HFFc6 (cell line): Measurements from ENCODE around the gene SPOCD1. TPM values are rescaled to one million over a fixed set of nuclear protein-coding genes. Genes with fewer than 3 reads are reported as not detected.

Experiments
- DNase-seq: peaks from one replicate; pipeline ENCODE4 v3.0.0-alpha.2; 2018
- H3K27ac Mint-ChIP-seq: 2 replicates; pipeline ENCODE4 v1.8.0; 2020; ENCODE audit warnings: mild to moderate bottlenecking, mixed read lengths
- H3K27me3 Mint-ChIP-seq: 2 replicates; pipeline ENCODE4 v1.8.0; 2021; ENCODE audit warnings: mild to moderate bottlenecking, moderate library complexity, mixed read lengths; ENCODE audit not compliant: insufficient read depth
- H3K36me3 Mint-ChIP-seq: 2 replicates; pipeline ENCODE4 v1.8.0; 2021; ENCODE audit warnings: low read depth, mixed read lengths
- H3K4me1 Mint-ChIP-seq: 2 replicates; pipeline ENCODE4 v1.8.0; 2020; ENCODE audit warnings: low read depth, mixed read lengths
- H3K4me3 Mint-ChIP-seq: 2 replicates; pipeline ENCODE4 v1.8.0; 2020; ENCODE audit warnings: mild to moderate bottlenecking, moderate library complexity, mixed read lengths
- H3K9me3 Mint-ChIP-seq: 2 replicates; pipeline ENCODE4 v1.8.0; 2020; ENCODE audit warnings: mild to moderate bottlenecking, mixed read lengths
- total RNA-seq, 6 experiments: library from RNA; stranded (reverse); fragmentation: NEBNext Ultra II Directional; extraction: Animal tissue kit (Norgen Biotek cat#: 25700); gene quantifications; 2 replicates in 1 of 6; 3 replicates in 5 of 6; pipeline ENCODE4 v1.2.3, GENCODE V29; 2021
- TF ChIP-seq, protein P1 (sequence below): fragments of 200-600 bp; sonication (generic); IDR thresholded peaks from 2 replicates; pipeline ENCODE4 v1.5.0; 2021; ENCODE audit warnings: antibody characterized with exemption, mild to moderate bottlenecking

The SPOCD1 gene
- total RNA-seq, 6 experiments from 2014 or later, result 33.7 to 40.4 (median 35.8) TPM

DNA sequence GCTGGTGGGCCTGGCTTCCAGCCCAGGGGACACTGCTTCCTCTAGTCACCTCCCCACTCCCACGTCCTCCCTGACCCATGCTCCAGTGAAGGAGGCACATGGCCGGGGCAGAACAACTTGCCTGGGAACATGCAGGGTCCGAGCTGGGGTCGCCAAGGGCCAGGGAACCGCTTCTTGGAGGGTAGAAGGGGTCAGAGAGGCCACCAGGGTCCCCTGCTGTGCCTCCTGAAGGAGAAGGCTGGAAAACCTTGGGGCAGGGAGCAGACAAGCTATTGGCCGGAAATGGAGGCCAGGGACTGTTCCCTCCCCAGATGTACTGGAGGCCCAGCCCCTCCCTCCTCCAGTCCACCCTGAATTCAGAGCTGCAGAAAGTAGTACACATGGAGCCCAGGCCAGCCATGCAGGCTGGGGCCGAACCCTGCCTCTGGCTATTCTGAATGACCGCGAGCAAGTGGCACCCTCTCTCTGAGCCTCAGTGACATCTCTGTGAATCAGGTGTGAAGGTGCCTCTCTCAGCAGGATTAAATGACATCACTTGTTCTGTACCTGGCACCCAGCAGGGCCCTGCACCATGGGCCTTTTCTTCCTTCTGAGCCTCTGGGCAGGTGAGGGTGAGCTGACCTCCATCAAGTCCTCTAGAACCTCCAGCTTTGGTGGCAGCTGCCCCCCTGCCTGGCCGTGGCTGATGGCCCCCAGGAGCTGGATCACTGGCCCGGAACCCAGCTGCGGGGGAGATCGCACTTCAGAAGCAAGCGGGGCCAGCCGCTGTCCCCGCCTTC is 15.7 kb downstream of the SPOCD1 start:
- TF ChIP-seq, protein P1, sequence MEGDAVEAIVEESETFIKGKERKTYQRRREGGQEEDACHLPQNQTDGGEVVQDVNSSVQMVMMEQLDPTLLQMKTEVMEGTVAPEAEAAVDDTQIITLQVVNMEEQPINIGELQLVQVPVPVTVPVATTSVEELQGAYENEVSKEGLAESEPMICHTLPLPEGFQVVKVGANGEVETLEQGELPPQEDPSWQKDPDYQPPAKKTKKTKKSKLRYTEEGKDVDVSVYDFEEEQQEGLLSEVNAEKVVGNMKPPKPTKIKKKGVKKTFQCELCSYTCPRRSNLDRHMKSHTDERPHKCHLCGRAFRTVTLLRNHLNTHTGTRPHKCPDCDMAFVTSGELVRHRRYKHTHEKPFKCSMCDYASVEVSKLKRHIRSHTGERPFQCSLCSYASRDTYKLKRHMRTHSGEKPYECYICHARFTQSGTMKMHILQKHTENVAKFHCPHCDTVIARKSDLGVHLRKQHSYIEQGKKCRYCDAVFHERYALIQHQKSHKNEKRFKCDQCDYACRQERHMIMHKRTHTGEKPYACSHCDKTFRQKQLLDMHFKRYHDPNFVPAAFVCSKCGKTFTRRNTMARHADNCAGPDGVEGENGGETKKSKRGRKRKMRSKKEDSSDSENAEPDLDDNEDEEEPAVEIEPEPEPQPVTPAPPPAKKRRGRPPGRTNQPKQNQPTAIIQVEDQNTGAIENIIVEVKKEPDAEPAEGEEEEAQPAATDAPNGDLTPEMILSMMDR, result no peak
- DNase-seq, result no peak
- peaks cover 50% of the 10 kb centered on the region for H3K4me1 Mint-ChIP-seq
- H3K9me3 Mint-ChIP-seq, result no peaks in the 10 kb centered on the region
- peaks cover 20% of the 10 kb centered on the region for H3K36me3 Mint-ChIP-seq
- H3K27me3 Mint-ChIP-seq, result no peaks in the 10 kb centered on the region; the same call in 1 of the 2 replicates
- H3K27ac Mint-ChIP-seq, result no peak overlapping the region
- H3K4me3 Mint-ChIP-seq, result no peak overlapping the region

DNA sequence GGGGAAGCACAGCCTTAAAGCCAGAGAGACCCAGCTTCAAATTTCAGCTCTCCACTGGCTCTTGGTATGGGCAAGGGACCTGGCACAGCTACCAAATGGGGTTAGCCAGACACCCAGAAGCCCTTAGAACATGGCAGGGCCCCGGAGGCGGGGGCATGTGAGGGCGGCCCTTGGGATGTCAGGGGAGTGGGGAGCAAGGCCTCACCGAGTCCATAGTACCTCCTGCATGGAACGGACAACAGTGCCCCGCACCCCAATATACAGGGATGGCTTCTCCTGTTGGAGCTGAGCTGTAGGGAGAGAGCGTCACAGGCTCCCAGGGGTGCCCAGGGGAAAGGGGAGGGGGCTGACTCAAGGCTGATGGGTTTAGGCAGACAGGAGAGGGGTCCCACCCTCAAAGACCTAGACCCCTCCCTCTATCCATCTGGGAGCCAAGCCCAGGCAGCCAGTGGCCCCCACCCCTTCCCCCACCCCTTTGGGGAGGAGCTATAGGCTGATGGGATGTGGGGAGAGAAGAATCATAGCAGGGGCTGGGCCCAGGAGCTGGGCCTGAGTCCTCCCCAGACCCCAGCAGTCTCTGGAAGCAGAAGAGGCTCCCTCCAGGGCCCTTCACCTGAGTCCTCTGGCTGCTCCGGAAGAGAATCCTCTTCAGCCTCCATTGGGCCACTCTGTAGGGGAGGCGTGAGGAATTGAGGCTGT is 16.5 kb downstream of the SPOCD1 start:
- Mint-ChIP-seq H3K9me3 (no peaks in the 10 kb centered on the region), H3K27me3 (no peaks in the 10 kb centered on the region; the same call in 1 of the 2 replicates), H3K27ac (peak overlapping the region; percentile 90), H3K4me1 (peaks cover 50% of the 10 kb centered on the region), H3K4me3 (peak overlapping the region; percentile 90), H3K36me3 (peaks cover 20% of the 10 kb centered on the region)
- no peak for DNase-seq
- TF ChIP-seq, protein P1, result no peak

DNA sequence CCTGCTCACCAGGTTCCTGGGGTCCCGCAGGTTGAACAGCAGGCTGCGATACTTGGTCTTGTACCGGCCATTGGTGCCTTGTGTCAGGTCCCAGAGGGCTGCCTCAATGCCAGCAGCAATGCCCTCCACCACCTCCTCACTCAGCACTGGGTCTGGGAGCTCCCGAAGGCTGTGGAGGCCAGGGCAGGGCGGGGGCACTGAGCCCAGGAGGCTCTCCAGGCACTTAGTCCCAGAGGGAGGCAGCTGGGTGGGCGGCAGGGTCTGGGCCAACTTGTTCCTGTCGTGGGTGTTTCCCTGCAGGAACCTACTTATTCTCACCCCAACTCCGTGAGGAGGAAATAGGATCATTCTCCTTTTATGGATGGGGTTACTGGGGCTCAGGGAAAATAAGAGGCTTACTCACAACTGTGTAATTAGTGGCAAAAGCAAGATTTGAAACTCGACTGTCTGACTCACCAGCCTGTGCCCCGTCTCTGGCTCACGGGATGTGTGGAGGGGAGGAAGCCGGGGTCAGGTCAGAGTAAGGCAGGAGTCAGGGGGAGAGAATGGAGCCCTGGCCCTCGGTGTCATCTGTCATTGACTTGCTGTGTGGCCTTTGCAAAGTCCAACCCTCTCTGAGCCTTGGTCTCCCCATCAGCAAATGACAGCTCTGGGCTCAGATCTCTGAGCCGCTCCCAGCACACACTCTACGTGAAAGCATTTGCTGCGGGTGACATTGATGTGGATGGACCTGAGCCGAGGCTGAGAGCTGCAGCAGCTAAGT is 17.2 kb downstream of the SPOCD1 start:
- peaks cover 50% of the 10 kb centered on the region for H3K4me1 Mint-ChIP-seq
- H3K36me3 Mint-ChIP-seq, result peaks cover 20% of the 10 kb centered on the region
- peak overlapping the region; percentile 90 for H3K27ac Mint-ChIP-seq
- TF ChIP-seq, protein P1, result no peak; the same call in 1 of the 2 replicates
- peak overlapping the region; percentile 90 for H3K4me3 Mint-ChIP-seq
- no peaks in the 10 kb centered on the region; the same call in 1 of the 2 replicates for H3K27me3 Mint-ChIP-seq
- peak; percentile 89 for DNase-seq
- H3K9me3 Mint-ChIP-seq, result no peaks in the 10 kb centered on the region

DNA sequence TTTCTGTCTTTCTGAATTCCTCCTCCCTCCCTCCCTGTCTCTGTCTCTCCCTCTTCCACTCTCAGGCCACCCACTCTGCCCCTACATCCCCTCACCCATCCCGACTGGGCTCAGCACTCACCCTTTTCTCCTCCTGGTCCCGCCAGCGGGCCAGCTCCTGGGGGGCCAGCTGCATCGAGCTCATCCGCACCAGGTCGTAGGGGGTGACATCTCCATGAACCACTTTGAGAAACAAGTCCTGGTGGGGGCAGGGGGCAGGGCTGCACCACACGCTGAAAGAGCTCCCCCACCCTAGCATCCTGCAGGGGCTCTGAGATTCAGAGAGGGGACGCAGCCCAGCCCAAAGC is 17.8 kb downstream of the SPOCD1 start:
- no peak for DNase-seq
- peaks cover 20% of the 10 kb centered on the region for H3K36me3 Mint-ChIP-seq
- peak overlapping the region; percentile 90 for H3K27ac Mint-ChIP-seq
- H3K27me3 Mint-ChIP-seq, result no peaks in the 10 kb centered on the region; the same call in none of the 2 replicates
- peak overlapping the region; percentile 90 for H3K4me3 Mint-ChIP-seq
- H3K9me3 Mint-ChIP-seq, result no peaks in the 10 kb centered on the region
- peaks cover 50% of the 10 kb centered on the region for H3K4me1 Mint-ChIP-seq
- TF ChIP-seq, protein P1, result 0 out of 2 replicates have a peak, but pooled peaks have one; percentile 14

DNA sequence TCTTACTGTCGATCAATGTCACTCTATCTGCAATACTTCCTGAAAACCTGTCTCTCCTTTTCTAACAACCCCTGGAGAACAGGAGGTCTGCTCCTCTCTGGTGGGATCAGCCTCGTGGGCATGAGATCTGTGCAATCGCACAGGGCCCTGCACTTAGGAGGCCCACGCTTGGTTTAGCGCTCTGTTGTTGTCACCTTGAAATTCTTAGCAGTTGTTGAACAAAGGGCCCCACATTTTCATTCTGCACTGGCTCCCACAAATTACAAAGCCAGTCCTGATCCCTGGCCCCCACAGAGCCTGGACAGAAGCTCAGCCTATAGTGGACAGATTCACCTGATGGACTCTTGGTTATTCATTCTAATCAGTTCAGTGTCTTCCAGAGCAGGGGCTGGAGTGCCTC is 18.6 kb downstream of the SPOCD1 start:
- Mint-ChIP-seq H3K36me3 (peaks cover 20% of the 10 kb centered on the region), H3K4me1 (peaks cover 42% of the 10 kb centered on the region), H3K9me3 (no peaks in the 10 kb centered on the region), H3K27me3 (no peaks in the 10 kb centered on the region; the same call in none of the 2 replicates), H3K4me3 (peak overlapping the region; percentile 90), H3K27ac (peak overlapping the region; percentile 90)
- no peak for DNase-seq
- TF ChIP-seq, protein P1, result no peak
